Right lobe of liver (tissue), 6 donors: ENCODE measurements around the gene EPB41. TPM values are rescaled to one million over a fixed set of nuclear protein-coding genes. Genes with fewer than 3 reads are reported as not detected.

Experiments
- ATAC-seq, 4 donors: fragments of 200-7000 bp; cut with Tn5 transposase; one replicate each; pipeline ENCODE4 v1.9.1; 2020; ENCODE audit warnings: mild to moderate bottlenecking in 4 of 4, moderate library complexity in 4 of 4
- DNase-seq, 3 donors: peaks; one replicate each; pipeline ENCODE4 v3.0.0-alpha.2; 2020
- H3K27ac ChIP-seq, 3 donors: fragments of 200-600 bp; one replicate each; pipeline ENCODE4 v1.8.0; 2022
- H3K27me3 ChIP-seq, 2 donors: fragments of 200-600 bp; one replicate each; pipeline ENCODE4 v1.8.0; 2022
- H3K36me3 ChIP-seq, 4 donors: fragments of 200-600 bp; sonication (generic) in 1 of 4; one replicate each; pipeline versions ENCODE4 v1.5.1 to v1.8.0; 2017 to 2022; ENCODE audit warnings: control low read depth in 1 of 4
- H3K4me1 ChIP-seq, 4 donors: fragments of 200-600 bp; sonication (generic) in 1 of 4; one replicate each; pipeline versions ENCODE4 v1.5.1 to v1.8.0; 2017 to 2022; ENCODE audit warnings: control low read depth in 1 of 4
- H3K4me3 ChIP-seq, 3 donors: fragments of 200-600 bp; one replicate each; pipeline ENCODE4 v1.8.0; 2022
- H3K9me3 ChIP-seq, 4 donors: fragments of 200-600 bp; sonication (generic) in 1 of 4; one replicate each; pipeline versions ENCODE4 v1.5.1 to v1.8.0; 2017 to 2022; ENCODE audit warnings: control low read depth in 1 of 4
- POLR2A ChIP-seq: fragments of 450-650 bp; IDR thresholded peaks from one replicate; pipeline ENCODE4 v1.6.1; 2017; ENCODE audit warnings: antibody characterized with exemption, mild to moderate bottlenecking
- WGBS: methylation state at CpG from one replicate; pipeline ENCODE4 v1.1.6; 2018; ENCODE audit warnings: low coverage, low lambda C conversion rate; ENCODE audit not compliant: insufficient coverage; ENCODE audit errors: missing lambda C conversion rate; 5-methylcytosine and 5-hydroxymethylcytosine counted together
- intact Hi-C, 2 donors: fragments of 100-400 bp; cut with DNase I; formaldehyde crosslinking; loops; one replicate each; pipeline versions ENCODE4 v1.11.2 to v1.14.1; 2022
- total RNA-seq, 6 experiments: library from RNA; depleted of rRNA in 2 of 6; stranded (reverse); fragments of >200 nt in 2 of 6; fragmentation: NEBNext Ultra II Directional in 3 of 6; extraction: Animal tissue kit (Norgen Biotek cat#: 25700) in 3 of 6; gene quantifications; one replicate each; pipeline versions ENCODE4 v1.1.0 to v1.2.4, GENCODE V29; 2016 to 2023
- TF ChIP-seq, protein P1 (sequence below), 4 donors: fragments of 200-600 bp in 3 of 4; fragments of 450-650 bp in 1 of 4; IDR thresholded peaks; one replicate each; pipeline versions ENCODE4 v1.5.1 to v1.8.0; 2016 to 2022; ENCODE audit warnings: antibody characterized with exemption in 4 of 4, mild to moderate bottlenecking in 2 of 4
- donor health status: DM: no; HTN: yes; CAD: no.
- donor health status: DM: no; HTN: no; CAD: no.
- donor health status: DM: no; HTN: no; CAD: no.
- donor health status: DM: no; HTN: yes; CAD: no.
- donor health status: DM: no; HTN: yes; CAD: no.

The EPB41 gene
- total RNA-seq, 6 experiments from 2014 or later = 35.3 to 58.7 (median 49.2) TPM

DNA sequence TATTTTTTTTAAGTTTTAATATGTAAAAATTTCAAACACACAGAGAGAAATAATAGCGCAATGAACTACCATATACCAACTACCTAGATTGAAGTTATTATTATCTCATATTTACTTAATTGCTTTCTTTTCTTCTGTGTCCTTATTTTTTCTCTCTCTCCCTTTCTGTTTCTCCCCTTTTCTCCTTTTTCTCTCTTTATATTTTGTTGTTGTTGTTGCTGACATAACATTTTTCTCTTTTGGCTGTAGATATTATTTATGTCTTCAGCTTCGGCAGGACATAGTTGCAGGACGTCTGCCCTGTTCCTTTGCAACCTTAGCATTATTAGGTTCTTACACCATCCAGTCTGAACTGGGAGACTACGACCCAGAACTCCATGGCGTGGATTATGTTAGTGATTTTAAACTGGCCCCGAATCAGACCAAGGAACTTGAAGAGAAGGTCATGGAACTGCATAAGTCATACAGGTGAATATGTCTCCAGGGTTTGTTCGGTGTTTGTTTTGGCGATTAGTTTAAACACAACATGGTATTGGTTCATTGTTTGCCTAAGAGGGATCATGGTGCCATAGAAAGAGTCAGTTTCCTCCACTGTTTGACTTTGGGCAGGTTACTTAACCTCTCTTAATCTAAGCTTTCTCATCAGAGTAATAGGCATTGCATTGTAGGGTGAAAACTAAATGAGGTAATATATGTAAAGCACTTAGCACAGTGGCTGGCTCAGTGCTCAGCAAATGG, 103.8 kb downstream of the EPB41 start:
- no peak for ATAC-seq
- no peak overlapping the region for H3K27ac ChIP-seq
- H3K27me3 ChIP-seq = no peaks in the 10 kb centered on the region
- intact Hi-C loops = no loop called here
- no peaks in the 10 kb centered on the region for H3K36me3 ChIP-seq
- 93% methylated on average over 8 of the region's 8 CpGs for WGBS
- no peak overlapping the region for H3K4me3 ChIP-seq
- TF ChIP-seq, protein P1, sequence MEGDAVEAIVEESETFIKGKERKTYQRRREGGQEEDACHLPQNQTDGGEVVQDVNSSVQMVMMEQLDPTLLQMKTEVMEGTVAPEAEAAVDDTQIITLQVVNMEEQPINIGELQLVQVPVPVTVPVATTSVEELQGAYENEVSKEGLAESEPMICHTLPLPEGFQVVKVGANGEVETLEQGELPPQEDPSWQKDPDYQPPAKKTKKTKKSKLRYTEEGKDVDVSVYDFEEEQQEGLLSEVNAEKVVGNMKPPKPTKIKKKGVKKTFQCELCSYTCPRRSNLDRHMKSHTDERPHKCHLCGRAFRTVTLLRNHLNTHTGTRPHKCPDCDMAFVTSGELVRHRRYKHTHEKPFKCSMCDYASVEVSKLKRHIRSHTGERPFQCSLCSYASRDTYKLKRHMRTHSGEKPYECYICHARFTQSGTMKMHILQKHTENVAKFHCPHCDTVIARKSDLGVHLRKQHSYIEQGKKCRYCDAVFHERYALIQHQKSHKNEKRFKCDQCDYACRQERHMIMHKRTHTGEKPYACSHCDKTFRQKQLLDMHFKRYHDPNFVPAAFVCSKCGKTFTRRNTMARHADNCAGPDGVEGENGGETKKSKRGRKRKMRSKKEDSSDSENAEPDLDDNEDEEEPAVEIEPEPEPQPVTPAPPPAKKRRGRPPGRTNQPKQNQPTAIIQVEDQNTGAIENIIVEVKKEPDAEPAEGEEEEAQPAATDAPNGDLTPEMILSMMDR (IDR thresholded peaks at IDR 0.05) = no peak
- TF ChIP-seq POLR2A = no peak
- no peak for DNase-seq
- no peaks in the 10 kb centered on the region for H3K4me1 ChIP-seq
- H3K9me3 ChIP-seq = no peaks in the 10 kb centered on the region

DNA sequence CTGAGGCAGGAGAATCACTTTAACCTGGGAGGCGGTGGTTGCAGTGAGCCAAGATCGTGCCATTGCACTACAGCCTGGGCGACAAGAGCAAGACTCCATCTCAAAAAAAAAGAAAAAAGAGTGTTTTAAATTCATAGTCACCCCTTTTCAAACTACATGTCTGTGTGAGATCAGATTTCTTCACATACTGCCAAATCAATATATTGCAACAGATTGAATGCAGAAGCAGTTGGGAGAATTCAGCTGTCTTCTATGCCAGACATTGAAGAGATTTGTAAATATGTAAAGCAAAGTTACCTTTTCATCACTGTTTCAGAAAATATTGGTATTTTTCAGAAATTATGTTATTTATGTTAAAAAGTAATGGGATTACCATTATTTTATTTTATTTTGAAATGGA, 108.3 kb downstream of the EPB41 start:
- H3K4me3 ChIP-seq = no peak overlapping the region
- H3K9me3 ChIP-seq = no peaks in the 10 kb centered on the region
- peak in 2 of 4 donors; percentile 46 to 52 for ATAC-seq
- no peaks in the 10 kb centered on the region for H3K4me1 ChIP-seq
- no peak for DNase-seq
- H3K27me3 ChIP-seq = no peaks in the 10 kb centered on the region
- 100% methylated on average over 3 of the region's 3 CpGs for whole genome bisulfite sequencing
- TF ChIP-seq, protein P1 (IDR thresholded peaks at IDR 0.05) = no peak
- TF ChIP-seq POLR2A = no peak
- no peaks in the 10 kb centered on the region for H3K36me3 ChIP-seq
- H3K27ac ChIP-seq = no peak overlapping the region
- intact Hi-C loops = no loop called here

DNA sequence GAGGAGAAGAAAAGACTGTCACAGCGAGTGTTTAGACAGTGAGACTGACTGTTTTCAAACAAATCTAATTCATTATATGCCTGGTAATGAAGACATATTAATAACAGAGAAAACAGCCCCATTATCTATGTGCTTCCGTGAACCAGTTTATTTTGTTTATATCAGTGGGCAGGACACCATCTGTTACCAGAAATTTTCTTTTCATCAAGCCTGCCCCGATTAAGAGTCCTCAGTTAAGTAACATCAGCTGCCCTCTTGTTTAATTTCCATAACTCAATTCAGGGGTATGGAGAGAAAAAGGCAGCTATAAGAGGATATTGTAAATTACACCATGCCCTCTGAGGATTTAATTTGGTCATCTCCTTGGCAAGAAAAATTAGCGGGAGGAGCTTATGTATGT, 115.3 kb downstream of the EPB41 start:
- intact Hi-C loops = no loop called here
- Histone ChIP-seq H3K4me3 (no peak overlapping the region), H3K4me1 (no peaks in the 10 kb centered on the region), H3K9me3 (no peaks in the 10 kb centered on the region), H3K27me3 (no peaks in the 10 kb centered on the region), H3K27ac (no peak overlapping the region), H3K36me3 (peaks cover 0 to 29% (median 4%) of the 10 kb centered on the region in 4 donors)
- no peak for DNase-seq
- no peak for TF ChIP-seq POLR2A
- TF ChIP-seq, protein P1 (IDR thresholded peaks at IDR 0.05) = no peak
- no peak for ATAC-seq
- WGBS = 78% methylated on average over 4 of the region's 4 CpGs

DNA sequence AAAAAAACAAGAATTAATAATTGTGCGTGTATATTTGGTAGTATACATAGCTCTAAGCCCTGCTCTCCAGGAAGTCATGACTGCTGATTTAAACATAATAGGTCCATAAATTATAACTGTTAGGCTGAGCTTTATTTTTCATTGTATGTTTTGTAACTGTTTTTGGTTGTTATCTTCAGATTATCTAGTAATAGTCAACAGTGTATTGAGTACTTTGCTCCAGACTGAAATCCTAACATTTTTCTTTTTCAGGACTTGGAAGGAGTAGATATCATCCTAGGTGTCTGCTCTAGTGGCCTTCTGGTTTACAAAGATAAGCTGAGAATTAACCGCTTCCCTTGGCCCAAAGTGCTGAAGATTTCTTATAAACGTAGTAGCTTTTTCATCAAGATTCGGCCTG, 118.5 kb downstream of the EPB41 start:
- H3K4me1 ChIP-seq = no peaks in the 10 kb centered on the region
- no peaks in the 10 kb centered on the region for H3K9me3 ChIP-seq
- no peak for DNase-seq
- WGBS = 60% methylated on average over 4 of the region's 4 CpGs
- TF ChIP-seq POLR2A = no peak
- TF ChIP-seq, protein P1 (IDR thresholded peaks at IDR 0.05) = no peak
- intact Hi-C loops = no loop called here
- no peak overlapping the region for H3K4me3 ChIP-seq
- H3K27me3 ChIP-seq = no peaks in the 10 kb centered on the region
- ATAC-seq = no peak
- no peak overlapping the region for H3K27ac ChIP-seq
- peaks cover 0 to 29% (median 9%) of the 10 kb centered on the region in 4 donors for H3K36me3 ChIP-seq
